ENCODE measurements around the gene RANGAP1.

RANGAP1 gene

GRCh38 chr22:41285820-41286638, at the start of gene RANGAP1:
Gene RANGAP1 (minus strand): TSS chr22:41286187. CDS start chr22:41281044, 5,143 bp downstream.
- DNase-seq: peak; percentile 99 to 100

- DNase-seq: no peak
These were observed 49.1 kb upstream of the RANGAP1 start for GRCh38 chr22:41334951-41335635.

- no peak for DNase-seq
These were observed 48.2 kb upstream of the RANGAP1 start for GRCh38 chr22:41334215-41334614.

- no peak for DNase-seq
These were observed 47.8 kb upstream of the RANGAP1 start for GRCh38 chr22:41333806-41334205.

- DNase-seq: no peak
These were observed 46.4 kb upstream of the RANGAP1 start for GRCh38 chr22:41332217-41332939.

- DNase-seq: no peak
These were observed 44.2 kb upstream of the RANGAP1 start for GRCh38 chr22:41330169-41330568.

GRCh38 chr22:41327124-41327523, 41.1 kb upstream of the RANGAP1 start:
- DNase-seq: no peak

GRCh38 chr22:41324821-41325528, 39.0 kb upstream of the RANGAP1 start:
- DNase-seq: no peak

- no peak for DNase-seq
These were observed 34.6 kb upstream of the RANGAP1 start for GRCh38 chr22:41320416-41321240.

- no peak for DNase-seq
These were observed 29.6 kb upstream of the RANGAP1 start for GRCh38 chr22:41315586-41315985.

- no peak for DNase-seq
These were observed 28.8 kb upstream of the RANGAP1 start for GRCh38 chr22:41314821-41315220.

GRCh38 chr22:41311487-41311886, 25.5 kb upstream of the RANGAP1 start:
- DNase-seq: no peak

- DNase-seq: no peak
These were observed 24.3 kb upstream of the RANGAP1 start for GRCh38 chr22:41310336-41310735.

GRCh38 chr22:41308544-41308947, 22.6 kb upstream of the RANGAP1 start:
- peak; percentile 13 to 14 for DNase-seq

- no peak for DNase-seq
These were observed 22.1 kb upstream of the RANGAP1 start for GRCh38 chr22:41308054-41308453.

- no peak for DNase-seq
These were observed 19.7 kb upstream of the RANGAP1 start for GRCh38 chr22:41305646-41306045.

GRCh38 chr22:41302811-41303210, 16.8 kb upstream of the RANGAP1 start:
- DNase-seq: no peak

- no peak for DNase-seq
These were observed 16.2 kb upstream of the RANGAP1 start for GRCh38 chr22:41302021-41302767.

- peak; percentile 85 to 87 for DNase-seq
These were observed 15.4 kb upstream of the RANGAP1 start, which contains the start of gene ZC3H7B for GRCh38 chr22:41301085-41302020. Gene ZC3H7B (plus strand): TSS chr22:41301525. CDS start chr22:41320661, 19,136 bp downstream.

- no peak for DNase-seq
These were observed 14.7 kb upstream of the RANGAP1 start for GRCh38 chr22:41300661-41301060.
